ENCODE measurements around the gene DUSP9.

DUSP9 gene

GRCh38 chrX:153649178-153649914, 2.3 kb downstream of the DUSP9 start:
- DNase-seq = no peak

- DNase-seq = no peak
These were observed 3.1 kb downstream of the DUSP9 start for GRCh38 chrX:153649915-153650782.

- no peak for DNase-seq
These were observed 4.0 kb downstream of the DUSP9 start for GRCh38 chrX:153650959-153651358.

- no peak for DNase-seq
These were observed 4.6 kb downstream of the DUSP9 start for GRCh38 chrX:153651540-153652079.

- DNase-seq = no peak
These were observed 6.6 kb downstream of the DUSP9 start for GRCh38 chrX:153653556-153653955.

GRCh38 chrX:153657161-153657560, 10.2 kb downstream of the DUSP9 start:
- no peak for DNase-seq

- no peak for DNase-seq
These were observed 12.3 kb downstream of the DUSP9 start for GRCh38 chrX:153659268-153659667.

GRCh38 chrX:153662266-153662665, 15.3 kb downstream of the DUSP9 start:
- no peak for DNase-seq

- DNase-seq = no peak
These were observed 18.8 kb downstream of the DUSP9 start for GRCh38 chrX:153665726-153666306.

- no peak for DNase-seq
These were observed 20.4 kb downstream of the DUSP9 start for GRCh38 chrX:153667281-153667955.

- DNase-seq = peak; percentile 19
These were observed 21.0 kb downstream of the DUSP9 start for GRCh38 chrX:153667956-153668396.

GRCh38 chrX:153668423-153669173, 21.6 kb downstream of the DUSP9 start:
- DNase-seq = no peak

- no peak for DNase-seq
These were observed 22.3 kb downstream of the DUSP9 start for GRCh38 chrX:153669174-153669890.

GRCh38 chrX:153669901-153670731, 23.1 kb downstream of the DUSP9 start:
- DNase-seq = no peak

- DNase-seq = no peak
These were observed 24.0 kb downstream of the DUSP9 start for GRCh38 chrX:153670748-153671588.

- no peak for DNase-seq
These were observed 24.9 kb downstream of the DUSP9 start for GRCh38 chrX:153671589-153672530.

GRCh38 chrX:153672531-153673427, 25.8 kb downstream of the DUSP9 start:
- DNase-seq = no peak
